Smooth muscle cell (in vitro differentiated cells): ENCODE data around the gene MSRB1. TPM values are rescaled to one million over a fixed set of nuclear protein-coding genes. Genes with fewer than 3 reads are reported as not detected.
"Not testable (repeated sequence)": the region's sequence is repeated elsewhere in the genome, so short reads cannot be mapped to it uniquely, and the experiment has no call there.

Experiments
- DNase-seq: peaks from one replicate; lab custom pipeline; 2025; ENCODE audit not compliant: unreplicated experiment; lab: John Stamatoyannopoulos, UW
- H2AFZ ChIP-seq: fragments of 200-600 bp; sonication (generic); 2 replicates; pipeline ENCODE4 v1.6.0; 2016; ENCODE audit warnings: antibody characterized with exemption, low read depth, mild to moderate bottlenecking
- H3F3A ChIP-seq: fragments of 200-600 bp; sonication (generic); 2 replicates; pipeline ENCODE4 v1.6.0; 2017; ENCODE audit warnings: antibody characterized with exemption, low read depth
- H3K27ac ChIP-seq: fragments of 200-600 bp; sonication (generic); 2 replicates; pipeline ENCODE4 v1.5.1; 2016; ENCODE audit warnings: low read depth, mild to moderate bottlenecking
- H3K27me3 ChIP-seq: fragments of 200-600 bp; sonication (generic); 2 replicates; pipeline ENCODE4 v1.6.1; 2016; ENCODE audit warnings: low read depth, mild to moderate bottlenecking
- H3K36me3 ChIP-seq: fragments of 200-600 bp; sonication (generic); 2 replicates; pipeline ENCODE4 v1.5.1; 2016; ENCODE audit warnings: low read depth
- H3K4me1 ChIP-seq: fragments of 200-600 bp; sonication (generic); 2 replicates; pipeline ENCODE4 v1.5.1; 2016; ENCODE audit warnings: low read depth
- H3K4me2 ChIP-seq: fragments of 200-600 bp; sonication (generic); 2 replicates; pipeline ENCODE4 v1.6.0; 2016; ENCODE audit warnings: mild to moderate bottlenecking
- H3K4me3 ChIP-seq: fragments of 200-600 bp; sonication (generic); 2 replicates; pipeline ENCODE4 v1.5.1; 2016; ENCODE audit warnings: mild to moderate bottlenecking
- H3K79me2 ChIP-seq: fragments of 200-600 bp; sonication (generic); 2 replicates; pipeline ENCODE4 v1.6.0; 2016; ENCODE audit warnings: low read depth, mild to moderate bottlenecking
- H3K9ac ChIP-seq: fragments of 200-600 bp; sonication (generic); 2 replicates; pipeline ENCODE4 v1.6.0; 2016; ENCODE audit warnings: low read depth
- H3K9me3 ChIP-seq: fragments of 200-600 bp; sonication (generic); replicated peaks from 2 replicates; pipeline ENCODE4 v1.5.1; 2016; ENCODE audit warnings: low read depth
- H4K20me1 ChIP-seq: fragments of 200-600 bp; sonication (generic); 2 replicates; pipeline ENCODE4 v1.6.0; 2016; ENCODE audit warnings: low read depth
- CTCF ChIP-seq: fragments of 200-600 bp; sonication (generic); IDR thresholded peaks from 2 replicates; pipeline ENCODE4 v1.5.1; 2017; ENCODE audit warnings: borderline replicate concordance, mild to moderate bottlenecking, antibody characterized with exemption; ENCODE audit not compliant: insufficient read depth, poor library complexity, severe bottlenecking
- WGBS: methylation state at CpG from one replicate; pipeline ENCODE4 v1.1.7; 2016; ENCODE audit warnings: low lambda C conversion rate; 5-methylcytosine and 5-hydroxymethylcytosine counted together
- polyA plus RNA-seq: library from polyadenylated mRNA; unstranded; fragments of >200 nt; fragmentation: Nextera tagmentation; extraction: Ambion mirVana; gene quantifications from 2 replicates; pipeline ENCODE4 v1.2.1, GENCODE V29; 2016
- total RNA-seq: library from RNA; depleted of rRNA; stranded (reverse); fragments of >200 nt; gene quantifications from 2 replicates; pipeline ENCODE4 v1.2.3, GENCODE V29; 2014

MSRB1 gene
- total and polyA plus RNA-seq, 2 experiments from 2014 or later, result 9.9 to 21.8 TPM

DNA sequence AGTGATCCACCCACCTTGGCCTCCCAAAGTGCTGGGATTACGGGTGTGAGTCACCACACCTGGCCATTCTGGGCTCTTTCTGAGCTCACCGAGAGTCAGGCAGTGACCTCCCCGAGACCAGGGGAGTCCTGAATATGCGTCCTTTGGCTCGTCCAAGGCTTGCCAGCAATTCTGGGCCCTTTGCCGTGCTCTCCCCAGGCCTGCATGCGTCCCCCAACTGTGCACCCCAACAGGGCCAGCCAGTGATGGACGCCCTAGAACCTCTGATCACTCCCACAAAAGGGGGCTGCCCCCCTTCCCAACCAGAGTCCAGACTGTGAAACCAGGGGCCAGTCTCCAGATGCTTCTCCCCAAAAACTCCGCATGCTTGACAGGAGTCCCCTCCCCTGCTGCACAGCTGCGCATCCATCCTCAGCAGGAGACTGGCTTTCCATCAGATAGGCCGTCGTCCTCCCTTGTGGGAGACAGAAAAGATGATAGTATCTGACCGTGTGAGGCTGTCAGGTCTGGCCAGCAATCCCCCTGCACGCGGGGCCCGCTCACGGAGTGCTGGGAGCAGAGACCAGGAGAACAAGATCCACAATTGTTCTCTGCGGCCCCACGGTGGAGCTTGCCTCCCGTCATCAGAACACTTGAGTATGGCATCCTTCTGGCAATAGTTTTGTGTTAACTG lies 40.3 kb downstream of the MSRB1 start:
- DNase-seq, result no peak
- no peak overlapping the region for H3K27ac ChIP-seq
- H3K9me3 ChIP-seq, result no peaks in the 10 kb centered on the region
- H3K4me1 ChIP-seq, result peaks cover 4% of the 10 kb centered on the region
- no peak overlapping the region for H3K9ac ChIP-seq
- H3K36me3 ChIP-seq, result no peaks in the 10 kb centered on the region
- no peaks in the 10 kb centered on the region for H4K20me1 ChIP-seq
- no peak overlapping the region for H3K4me3 ChIP-seq
- no peak overlapping the region for H3K4me2 ChIP-seq
- H3K79me2 ChIP-seq, result no peaks in the 10 kb centered on the region
- TF ChIP-seq CTCF, result no peak
- H3F3A ChIP-seq, result no peaks in the 10 kb centered on the region
- no peaks in the 10 kb centered on the region for H3K27me3 ChIP-seq
- WGBS, result 86% methylated on average over 20 of the region's 20 CpGs
- H2AFZ ChIP-seq, result no peak overlapping the region

GRCh38 chr16:1900452-1900774 lies 42.6 kb downstream of the MSRB1 start:
- H3K27me3 ChIP-seq, result no peaks in the 10 kb centered on the region
- WGBS, result 90% methylated on average over 9 of the region's 9 CpGs
- no peaks in the 10 kb centered on the region for H3K79me2 ChIP-seq
- DNase-seq, result no peak
- no peaks in the 10 kb centered on the region for H3K36me3 ChIP-seq
- H3K4me2 ChIP-seq, result no peak overlapping the region
- no peaks in the 10 kb centered on the region for H4K20me1 ChIP-seq
- no peaks in the 10 kb centered on the region for H3F3A ChIP-seq
- no peak for TF ChIP-seq CTCF
- H3K9ac ChIP-seq, result no peak overlapping the region
- no peaks in the 10 kb centered on the region for H3K9me3 ChIP-seq
- no peak overlapping the region for H3K4me3 ChIP-seq
- no peak overlapping the region for H2AFZ ChIP-seq
- H3K27ac ChIP-seq, result no peak overlapping the region
- peaks cover 4% of the 10 kb centered on the region for H3K4me1 ChIP-seq

DNA sequence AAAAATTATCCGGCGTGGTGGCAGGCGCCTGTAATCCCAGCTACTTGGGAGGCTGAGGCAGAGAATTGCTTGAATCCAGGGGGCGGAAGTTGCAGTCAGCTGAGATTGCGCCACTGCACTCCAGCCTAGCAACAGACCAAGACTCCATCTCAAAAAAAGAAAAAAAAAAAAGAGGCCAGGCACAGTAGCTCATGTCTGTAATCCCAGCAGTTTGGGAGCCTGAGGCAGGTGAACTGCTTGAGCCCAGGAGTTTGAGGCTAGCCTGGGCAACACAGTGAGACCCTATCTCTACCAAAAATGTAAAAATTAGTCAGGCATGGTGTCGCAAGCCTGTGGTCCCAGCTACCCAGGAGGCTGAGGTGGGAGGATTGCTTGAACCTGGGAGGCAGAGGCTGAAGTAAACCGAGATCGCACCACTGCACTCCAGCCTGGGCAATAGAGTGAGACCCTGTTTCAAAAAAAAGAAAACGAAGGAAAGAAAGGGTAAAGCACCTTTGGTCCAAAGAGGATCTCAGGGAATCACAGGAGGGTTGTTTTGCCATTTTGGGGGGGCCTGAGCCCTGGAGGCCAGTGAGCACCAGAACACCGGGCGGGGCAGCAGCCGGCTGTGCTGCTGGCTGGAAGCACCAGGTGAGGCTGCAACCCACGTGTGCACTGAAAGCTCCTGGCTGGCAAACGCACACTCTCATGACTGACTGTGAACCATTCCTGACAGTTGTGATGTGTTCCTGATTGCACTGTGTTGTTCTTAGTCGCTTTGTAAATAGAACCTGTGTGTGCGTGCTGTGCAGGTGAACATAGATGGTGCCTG lies 43.2 kb downstream of the MSRB1 start:
- H4K20me1 ChIP-seq, result no peaks in the 10 kb centered on the region
- H3K4me2 ChIP-seq, result no peak overlapping the region
- H3K36me3 ChIP-seq, result no peaks in the 10 kb centered on the region
- H3F3A ChIP-seq, result no peaks in the 10 kb centered on the region
- H2AFZ ChIP-seq, result no peak overlapping the region
- H3K79me2 ChIP-seq, result no peaks in the 10 kb centered on the region
- DNase-seq, result no peak
- H3K4me1 ChIP-seq, result peaks cover 4% of the 10 kb centered on the region
- H3K9me3 ChIP-seq, result no peaks in the 10 kb centered on the region
- no peak overlapping the region for H3K9ac ChIP-seq
- no peak for TF ChIP-seq CTCF
- no peaks in the 10 kb centered on the region for H3K27me3 ChIP-seq
- H3K27ac ChIP-seq, result no peak overlapping the region
- WGBS, result 85% methylated on average over 16 of the region's 16 CpGs
- H3K4me3 ChIP-seq, result no peak overlapping the region

DNA sequence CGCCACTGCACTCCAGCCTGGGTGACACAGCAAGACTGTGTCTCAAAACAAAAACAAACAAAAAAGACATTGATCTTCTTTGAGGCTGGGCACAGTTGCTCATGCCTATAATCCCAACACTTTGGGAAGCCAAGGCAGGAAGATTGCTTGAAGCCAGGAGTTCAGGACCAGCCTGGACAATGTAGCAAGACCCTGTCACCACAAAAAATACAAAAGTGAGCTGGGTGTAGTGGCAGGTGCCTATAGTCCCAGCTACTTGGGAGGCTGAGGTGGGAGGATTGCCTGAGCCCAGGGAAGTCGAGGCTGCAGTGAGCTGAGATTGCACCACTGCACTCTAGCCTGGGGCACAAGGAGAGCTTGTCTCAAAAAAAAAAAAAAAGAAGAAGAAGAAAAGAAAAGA lies 45.3 kb downstream of the MSRB1 start:
- not testable (repeated sequence) for H3K9ac ChIP-seq, H3K4me1 ChIP-seq, H3F3A ChIP-seq, DNase-seq, H3K9me3 ChIP-seq, H3K79me2 ChIP-seq, H3K27ac ChIP-seq, H3K36me3 ChIP-seq, H3K27me3 ChIP-seq, H2AFZ ChIP-seq, H3K4me3 ChIP-seq, H4K20me1 ChIP-seq, H3K4me2 ChIP-seq
- WGBS, result 100% methylated on average over 2 of the region's 2 CpGs
